HEK293T (cell line): ENCODE measurements around the gene SLC35B4.

ENCODE experiments used
- CTCF ChIA-PET: fragments of 350-600 bp; formaldehyde crosslinking; extraction: SDS; loops from one replicate; lab custom pipeline; 2021; ENCODE audit warnings: antibody characterized with exemption, inconsistent platforms; lab: Yijun Ruan, JAX
- POLR2A ChIA-PET: fragments of 350-600 bp; formaldehyde crosslinking; extraction: SDS; loops from one replicate; lab custom pipeline; 2020; ENCODE audit warnings: antibody characterized with exemption, inconsistent platforms; lab: Yijun Ruan, JAX
- DNase-seq: peaks from one replicate; pipeline ENCODE4 v3.0.0; 2012; ENCODE audit warnings: mixed read lengths; ENCODE audit errors: extremely low spot score
- ARNT ChIP-seq: fragments of 450-650 bp; IDR thresholded peaks from 2 replicates; pipeline ENCODE4 v1.6.1; 2017; ENCODE audit warnings: mild to moderate bottlenecking
- BHLHE40 ChIP-seq: fragments of 450-650 bp; IDR thresholded peaks from 2 replicates; pipeline ENCODE4 v1.6.1; 2016; ENCODE audit warnings: mild to moderate bottlenecking, moderate library complexity, borderline replicate concordance
- CTBP1 ChIP-seq: fragments of 450-650 bp; IDR thresholded peaks from 2 replicates; pipeline ENCODE4 v1.6.1; 2016; ENCODE audit warnings: borderline replicate concordance
- ELF4 ChIP-seq: fragments of 450-650 bp; IDR thresholded peaks from 2 replicates; pipeline ENCODE4 v1.6.1; 2017; ENCODE audit warnings: antibody characterized with exemption
- FOXA1 ChIP-seq: fragments of 450-650 bp; IDR thresholded peaks from 2 replicates; pipeline ENCODE4 v1.6.1; 2016; ENCODE audit warnings: mild to moderate bottlenecking
- FOXK2 ChIP-seq: fragments of 450-650 bp; IDR thresholded peaks from 2 replicates; pipeline ENCODE4 v1.6.1; 2016; ENCODE audit warnings: mild to moderate bottlenecking
- FOXM1 ChIP-seq: fragments of 450-650 bp; IDR thresholded peaks from 2 replicates; pipeline ENCODE4 v1.6.1; 2017; ENCODE audit warnings: mild to moderate bottlenecking, borderline replicate concordance
- HDGF ChIP-seq: fragments of 450-650 bp; IDR thresholded peaks from 2 replicates; pipeline ENCODE4 v1.6.1; 2017; ENCODE audit warnings: antibody characterized with exemption, borderline replicate concordance
- L3MBTL2 ChIP-seq: fragments of 450-650 bp; conservative IDR thresholded peaks from 2 replicates; pipeline ENCODE4 v1.6.1; 2016; ENCODE audit warnings: mild to moderate bottlenecking
- LEF1 ChIP-seq: fragments of 450-650 bp; IDR thresholded peaks from 2 replicates; pipeline ENCODE4 v1.6.1; 2017; ENCODE audit warnings: mild to moderate bottlenecking, borderline replicate concordance
- NFRKB ChIP-seq: fragments of 450-650 bp; IDR thresholded peaks from 2 replicates; pipeline ENCODE4 v1.6.1; 2016; ENCODE audit warnings: mild to moderate bottlenecking, moderate library complexity
- PKNOX1 ChIP-seq: fragments of 450-650 bp; IDR thresholded peaks from 2 replicates; pipeline ENCODE4 v1.6.1; 2016
- SP1 ChIP-seq: fragments of 450-650 bp; IDR thresholded peaks from 2 replicates; pipeline ENCODE4 v1.6.1; 2017
- SUZ12 ChIP-seq: fragments of 450-650 bp; IDR thresholded peaks from 2 replicates; pipeline ENCODE4 v1.6.1; 2016; ENCODE audit warnings: mild to moderate bottlenecking
- TARDBP ChIP-seq: fragments of 450-650 bp; IDR thresholded peaks from 2 replicates; pipeline ENCODE4 v1.6.1; 2016
- ZNF384 ChIP-seq: fragments of 450-650 bp; IDR thresholded peaks from 2 replicates; pipeline ENCODE4 v1.6.1; 2016

Gene SLC35B4

GRCh38 chr7:134334408-134334807 lies 17.7 kb upstream of the SLC35B4 start:
- ChIA-PET CTCF (no interaction called here), POLR2A (no interaction called here)
- no peak for TF ChIP-seq CTBP1
- no peak for TF ChIP-seq FOXM1
- DNase-seq = no peak

GRCh38 chr7:134333943-134334342 lies 17.2 kb upstream of the SLC35B4 start:
- no peak for DNase-seq
- ChIA-PET POLR2A (no interaction called here), CTCF (no interaction called here)
- TF ChIP-seq L3MBTL2 (no peak), HDGF (no peak), SUZ12 (no peak), FOXK2 (no peak), ARNT (no peak), SP1 (no peak), NFRKB (no peak), LEF1 (no peak), ZNF384 (no peak), FOXM1 (no peak), FOXA1 (no peak), PKNOX1 (no peak), CTBP1 (no peak)

- TF ChIP-seq SP1 = no peak
- no peak for TF ChIP-seq ARNT
- TF ChIP-seq HDGF = no peak
- TF ChIP-seq SUZ12 = no peak
- TF ChIP-seq FOXK2 = no peak
- TF ChIP-seq FOXM1 = no peak
- TF ChIP-seq LEF1 = no peak
- no peak for TF ChIP-seq L3MBTL2
- no peak for TF ChIP-seq PKNOX1
- no peak for TF ChIP-seq FOXA1
- no peak for TF ChIP-seq BHLHE40
- TF ChIP-seq TARDBP = no peak
- TF ChIP-seq ELF4 = no peak
- no peak for TF ChIP-seq NFRKB
- no peak for TF ChIP-seq ZNF384
- TF ChIP-seq CTBP1 = no peak
- no peak for DNase-seq
- ChIA-PET POLR2A (interaction anchor here (0.6 to 3.6 kb wide), 2 partner anchors 16 kb away, joined by 3 to 9 read pairs; partner anchors contain the start of gene SLC35B4), CTCF (no interaction called here)
Observed at GRCh38 chr7:134332892-134333291, 16.2 kb upstream of the SLC35B4 start.

- no peak for TF ChIP-seq BHLHE40
- no peak for TF ChIP-seq CTBP1
- no peak for TF ChIP-seq L3MBTL2
- TF ChIP-seq SP1 = no peak
- TF ChIP-seq FOXM1 = no peak
- no peak for TF ChIP-seq LEF1
- no peak for TF ChIP-seq PKNOX1
- no peak for TF ChIP-seq ZNF384
- no peak for TF ChIP-seq ELF4
- no peak for TF ChIP-seq ARNT
- TF ChIP-seq SUZ12 = no peak
- no peak for TF ChIP-seq NFRKB
- ChIA-PET CTCF (interaction anchor here (1.2 kb wide), 1 partner anchor 190 kb away, joined by 3 read pairs; no protein-coding TSS in a partner anchor), POLR2A (interaction anchor here (3.6 kb wide), 1 partner anchor 15 kb away, joined by 9 read pairs; the partner anchor contains the start of gene SLC35B4)
- no peak for DNase-seq
Observed at GRCh38 chr7:134331393-134331792, 14.7 kb upstream of the SLC35B4 start.

- DNase-seq = no peak
- POLR2A ChIA-PET = interaction anchor here (3.6 kb wide), 1 partner anchor 14 kb away, joined by 9 read pairs; the partner anchor contains the start of gene SLC35B4
- CTCF ChIA-PET = interaction anchor here (1.2 kb wide), 1 partner anchor 189 kb away, joined by 3 read pairs; no protein-coding TSS in a partner anchor
- TF ChIP-seq TARDBP = no peak
- no peak for TF ChIP-seq LEF1
- TF ChIP-seq CTBP1 = no peak
- TF ChIP-seq FOXK2 = no peak
- no peak for TF ChIP-seq BHLHE40
Observed at GRCh38 chr7:134330974-134331373, 14.2 kb upstream of the SLC35B4 start.

GRCh38 chr7:134329614-134330346 lies 13.1 kb upstream of the SLC35B4 start:
- POLR2A ChIA-PET = interaction anchor here (3.6 kb wide), 1 partner anchor 13 kb away, joined by 9 read pairs; the partner anchor contains the start of gene SLC35B4
- CTCF ChIA-PET = interaction anchor here (1.3 kb wide), 1 partner anchor 7 kb away, joined by 5 read pairs; no protein-coding TSS in a partner anchor
- no peak for DNase-seq
- TF ChIP-seq PKNOX1 (no peak), ARNT (no peak), FOXA1 (no peak), ELF4 (no peak), BHLHE40 (no peak)
